ENCODE data around the gene C17orf107. TPM values are rescaled to one million over a fixed set of nuclear protein-coding genes. Genes with fewer than 3 reads are reported as not detected.
A peak's percentile ranks its signal among the peaks of the same experiment; 100 is the strongest.

The C17orf107 gene
- total RNA-seq, 1 experiment from 2014 or later, result 2.4 TPM

DNA sequence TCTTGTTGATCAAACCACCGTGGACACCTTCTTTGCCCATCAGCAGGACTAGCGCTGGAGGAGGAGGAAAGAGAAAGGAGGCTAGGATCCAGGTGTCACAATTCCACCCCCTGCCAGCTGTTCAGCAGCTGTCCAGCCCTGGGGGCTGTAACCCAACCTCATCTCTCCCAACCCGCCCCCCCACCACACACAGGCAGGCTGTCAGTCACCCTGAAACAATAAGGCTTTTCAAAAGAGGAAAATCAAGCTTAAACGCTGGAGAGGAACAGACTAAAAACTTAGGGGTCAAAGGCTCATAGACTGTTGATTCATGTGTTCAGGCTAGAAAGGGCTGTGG is 46.6 kb downstream of the C17orf107 start:
- no peaks in the 10 kb centered on the region for H3K27me3 ChIP-seq (ENCODE audit: control insufficient read depth, insufficient read depth, low read length)
- ChIA-PET CTCF (interaction anchor here (0.6 kb wide), 1 partner anchor 21 kb away, joined by 4 read pairs; no protein-coding TSS in a partner anchor), POLR2A (no interaction called here)
- in situ Hi-C loops (cut with HindIII; ENCODE audit: low pct_unique_long_range_greater_than_20kb, low sequenced_read_pairs) (no loop called here), intact Hi-C loops (cut with micrococcal nuclease; ENCODE audit: unreplicated experiment) (no loop called here)
- H3K9me3 ChIP-seq (ENCODE audit: control insufficient read depth, insufficient read depth, low read depth, low read length), result no peaks in the 10 kb centered on the region
- DNase-seq (ENCODE audit: low read depth, low spot score) (no peak), ATAC-seq (no peak)
- no TSS peak for BruUV-seq (replicated peaks)
- H3K36me3 ChIP-seq (ENCODE audit: control insufficient read depth, insufficient read depth, low read length), result peaks cover 10% of the 10 kb centered on the region
- TF ChIP-seq SIN3A (IDR thresholded peaks at IDR 0.05; ENCODE audit: borderline replicate concordance, insufficient read depth, low read depth, low read length) (no peak), POLR2AphosphoS5 (IDR thresholded peaks at IDR 0.05; ENCODE audit: low read depth, low read length) (no peak), REST (IDR thresholded peaks at IDR 0.05; ENCODE audit: insufficient read depth in 1 of 2, low read depth in 2 of 2, low read length in 1 of 2) (no peak; a peak in 1 of 4 replicates), TCF7L2 (IDR thresholded peaks at IDR 0.05; ENCODE audit: low read depth, low read length) (no peak), CTCF (IDR thresholded peaks at IDR 0.05) (no peak)
- H3K4me1 ChIP-seq (ENCODE audit: control insufficient read depth, insufficient read depth, low read length), result peaks cover 33% of the 10 kb centered on the region
- H3K27ac ChIP-seq (ENCODE audit: low read length), result peak overlapping the region; percentile 94
- peak overlapping the region; percentile 83 to 85 for H3K4me3 ChIP-seq (ENCODE audit: low read depth in 2 of 2, low read length in 2 of 2)

DNA sequence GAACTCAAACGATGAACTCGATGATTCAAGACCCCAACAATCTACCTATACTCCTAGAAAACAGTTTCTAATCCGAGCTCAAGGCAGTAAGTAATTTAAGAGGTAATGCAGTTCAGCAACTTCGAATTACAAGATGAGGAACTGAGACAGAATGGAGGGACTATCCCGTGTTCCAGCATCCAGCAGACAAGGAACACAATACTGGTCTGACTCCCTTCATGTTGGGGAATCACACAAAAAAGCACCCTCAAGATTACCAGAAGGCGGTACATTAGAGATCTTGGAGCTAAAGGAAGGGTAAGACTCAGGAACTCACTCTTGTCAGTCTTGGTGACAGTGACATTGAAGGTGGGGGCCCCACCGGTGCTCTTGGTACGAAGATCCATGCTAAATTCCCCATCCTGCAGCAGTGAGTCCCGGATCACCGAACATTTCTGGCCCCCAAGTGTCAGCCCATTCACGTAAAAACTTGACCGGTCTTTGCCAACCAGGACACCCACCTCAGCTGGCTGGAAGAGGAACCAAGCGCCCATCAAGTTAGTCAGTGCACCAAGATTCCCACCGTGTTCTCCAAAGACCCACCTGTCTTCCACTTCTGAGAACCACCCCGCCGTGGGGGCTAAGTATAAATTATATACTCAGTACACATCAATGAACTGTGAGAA is 47.1 kb downstream of the C17orf107 start:
- peaks cover 38% of the 10 kb centered on the region for H3K4me1 ChIP-seq (ENCODE audit: control insufficient read depth, insufficient read depth, low read length)
- peak overlapping the region; percentile 83 to 85 for H3K4me3 ChIP-seq (ENCODE audit: low read depth in 2 of 2, low read length in 2 of 2)
- POLR2A ChIA-PET, result interaction anchor here (1.0 kb wide), 1 partner anchor 20 kb away, joined by 3 read pairs; no protein-coding TSS in a partner anchor
- ATAC-seq (no peak), DNase-seq (ENCODE audit: low read depth, low spot score) (no peak)
- in situ Hi-C loops (cut with HindIII; ENCODE audit: low pct_unique_long_range_greater_than_20kb, low sequenced_read_pairs), result no loop called here
- H3K36me3 ChIP-seq (ENCODE audit: control insufficient read depth, insufficient read depth, low read length), result peaks cover 6% of the 10 kb centered on the region
- H3K9me3 ChIP-seq (ENCODE audit: control insufficient read depth, insufficient read depth, low read depth, low read length), result no peaks in the 10 kb centered on the region
- TF ChIP-seq TCF7L2 (IDR thresholded peaks at IDR 0.05; ENCODE audit: low read depth, low read length) (no peak), POLR2AphosphoS5 (IDR thresholded peaks at IDR 0.05; ENCODE audit: low read depth, low read length) (peak; percentile 58), CTCF (IDR thresholded peaks at IDR 0.05) (no peak)
- BruUV-seq (replicated peaks), result TSS peak; percentile 90
- intact Hi-C loops (cut with micrococcal nuclease; ENCODE audit: unreplicated experiment), result no loop called here
- CTCF ChIA-PET, result interaction anchor here (0.6 kb wide), 1 partner anchor 21 kb away, joined by 4 read pairs; no protein-coding TSS in a partner anchor
- no peaks in the 10 kb centered on the region for H3K27me3 ChIP-seq (ENCODE audit: control insufficient read depth, insufficient read depth, low read length)
- peak overlapping the region; percentile 94 for H3K27ac ChIP-seq (ENCODE audit: low read length)
